ENCODE measurements around the gene TMEM263. TPM values are rescaled to one million over a fixed set of nuclear protein-coding genes. Genes with fewer than 3 reads are reported as not detected.

Gene TMEM263
- total and polyA plus RNA-seq, 9 of the 15 experiments (the other 6 are each of a cell fraction or from before 2014, with no cell fraction given): 12.6 to 36.7 (median 24.4) TPM

DNA sequence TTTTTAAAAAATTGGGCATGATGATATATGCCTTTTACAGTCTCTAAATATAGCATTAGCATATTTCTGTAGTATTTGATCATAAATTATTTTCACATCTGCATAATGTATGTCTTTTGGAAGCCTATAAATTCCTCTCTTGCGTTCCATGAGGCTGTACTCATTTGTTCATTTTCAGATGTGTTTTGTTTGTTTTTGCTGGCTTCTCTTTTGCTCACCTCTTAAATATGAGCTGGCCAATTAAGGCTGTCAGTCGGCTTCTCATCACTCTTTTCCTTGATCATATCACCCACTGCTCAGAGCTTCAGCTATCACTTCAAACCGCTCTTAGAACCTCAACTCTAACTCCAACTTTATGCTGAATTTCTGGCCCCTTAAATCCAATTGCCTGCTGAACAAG lies 6.6 kb downstream of the TMEM263 start (continued):
- no peak for TF ChIP-seq NONO (IDR thresholded peaks at IDR 0.05; ENCODE audit: low read depth in 2 of 2, low read length in 1 of 2)

DNA sequence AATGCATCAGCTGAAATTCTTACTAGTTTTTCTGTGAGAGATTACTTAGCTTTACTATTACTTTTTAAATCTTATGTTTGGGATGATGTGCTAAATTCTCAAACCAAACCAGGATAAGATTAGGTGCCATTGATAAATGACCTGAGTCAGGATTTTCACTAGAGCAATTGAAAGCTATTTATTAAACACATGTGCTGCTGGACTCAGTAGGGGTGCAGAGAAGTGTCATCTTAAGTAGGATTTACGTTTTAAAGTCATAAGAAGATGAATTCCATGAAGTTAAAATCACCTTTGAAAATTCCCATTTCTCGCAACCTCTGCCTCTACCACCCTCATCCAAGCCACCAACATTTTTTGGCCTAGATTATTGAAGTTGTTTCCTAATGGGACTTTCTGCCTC lies 8.8 kb downstream of the TMEM263 start:
- BruUV-seq (replicated peaks): no TSS peak
- intact Hi-C loops (cut with micrococcal nuclease): no loop called here
- DNase-seq (ENCODE audit: extremely low read depth in 1 of 4, low spot score in 3 of 4) (no peak), FAIRE-seq (no peak), ATAC-seq (no peak)
- no peaks in the 10 kb centered on the region for H3K9me3 ChIP-seq (replicated peaks; ENCODE audit: control insufficient read depth, insufficient read depth, low read depth, low read length)
- WGBS (ENCODE audit: insufficient coverage, low coverage, missing lambda C conversion rate): 65% methylated on average over 2 of the region's 2 CpGs
- in situ Hi-C loops (cut with MboI): no loop called here
- H3K36me3 ChIP-seq (ENCODE audit: control insufficient read depth, insufficient read depth, low read length): peaks cover 46% of the 10 kb centered on the region
- H3K4me1 ChIP-seq (replicated peaks in 1 of 2; ENCODE audit: control insufficient read depth in 2 of 2, insufficient read depth in 2 of 2, low read length in 2 of 2): no peaks in the 10 kb centered on the region; a peak in 1 of 5 replicates
- no peaks in the 10 kb centered on the region for H3K27me3 ChIP-seq (ENCODE audit: control insufficient read depth in 2 of 2, insufficient read depth in 2 of 2, low read length in 2 of 2)
- no peak overlapping the region for H2AFZ ChIP-seq (ENCODE audit: low read depth, low read length)
- no peak overlapping the region for H3K9ac ChIP-seq (ENCODE audit: insufficient read depth in 1 of 2, low read depth in 2 of 2, low read length in 2 of 2)
- H3K9me1 ChIP-seq (ENCODE audit: control insufficient read depth, insufficient read depth, low read length): no peaks in the 10 kb centered on the region
- H3K79me2 ChIP-seq (ENCODE audit: control insufficient read depth, insufficient read depth, low read length): peaks cover 47% of the 10 kb centered on the region
- H3K4me2 ChIP-seq (ENCODE audit: insufficient read depth, low read length): no peak overlapping the region
- no peak overlapping the region for H3K27ac ChIP-seq (ENCODE audit: extremely low read depth, low read depth, low read length)
- ChIA-PET CTCF (ENCODE audit: low intra/inter-chr PET ratio) (no interaction called here), POLR2A (interaction anchor here (1.1 to 3.6 kb wide), 2 partner anchors 9 to 12 kb away, joined by 3 to 23 read pairs; partner anchors contain the start of gene TMEM263)
- no peaks in the 10 kb centered on the region; the same call in 1 of the 2 replicates for H4K20me1 ChIP-seq (replicated peaks; ENCODE audit: control insufficient read depth, insufficient read depth, low read length)
- no peak overlapping the region for H3K4me3 ChIP-seq
- TF ChIP-seq MEF2D (tag; conservative IDR thresholded peaks at IDR 0.05; ENCODE audit: low read depth): no peak
- TF ChIP-seq, protein P1, sequence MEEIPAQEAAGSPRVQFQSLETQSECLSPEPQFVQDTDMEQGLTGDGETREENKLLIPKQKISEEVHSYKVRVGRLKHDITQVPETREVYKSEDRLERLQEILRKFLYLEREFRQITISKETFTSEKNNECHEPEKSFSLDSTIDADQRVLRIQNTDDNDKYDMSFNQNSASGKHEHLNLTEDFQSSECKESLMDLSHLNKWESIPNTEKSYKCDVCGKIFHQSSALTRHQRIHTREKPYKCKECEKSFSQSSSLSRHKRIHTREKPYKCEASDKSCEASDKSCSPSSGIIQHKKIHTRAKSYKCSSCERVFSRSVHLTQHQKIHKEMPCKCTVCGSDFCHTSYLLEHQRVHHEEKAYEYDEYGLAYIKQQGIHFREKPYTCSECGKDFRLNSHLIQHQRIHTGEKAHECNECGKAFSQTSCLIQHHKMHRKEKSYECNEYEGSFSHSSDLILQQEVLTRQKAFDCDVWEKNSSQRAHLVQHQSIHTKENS (CRISPR knock-in tag; IDR thresholded peaks at IDR 0.05): no peak
- TF ChIP-seq PTRF (tag; IDR thresholded peaks at IDR 0.05): no peak
- no peak for TF ChIP-seq ZNF121 (CRISPR knock-in tag; conservative IDR thresholded peaks at IDR 0.05)
- TF ChIP-seq, protein P2, sequence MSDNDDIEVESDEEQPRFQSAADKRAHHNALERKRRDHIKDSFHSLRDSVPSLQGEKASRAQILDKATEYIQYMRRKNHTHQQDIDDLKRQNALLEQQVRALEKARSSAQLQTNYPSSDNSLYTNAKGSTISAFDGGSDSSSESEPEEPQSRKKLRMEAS (CRISPR knock-in tag; IDR thresholded peaks at IDR 0.05): no peak
- no peak for TF ChIP-seq ZFP30 (CRISPR knock-in tag; IDR thresholded peaks at IDR 0.05; ENCODE audit: borderline replicate concordance)
- TF ChIP-seq, protein P3, sequence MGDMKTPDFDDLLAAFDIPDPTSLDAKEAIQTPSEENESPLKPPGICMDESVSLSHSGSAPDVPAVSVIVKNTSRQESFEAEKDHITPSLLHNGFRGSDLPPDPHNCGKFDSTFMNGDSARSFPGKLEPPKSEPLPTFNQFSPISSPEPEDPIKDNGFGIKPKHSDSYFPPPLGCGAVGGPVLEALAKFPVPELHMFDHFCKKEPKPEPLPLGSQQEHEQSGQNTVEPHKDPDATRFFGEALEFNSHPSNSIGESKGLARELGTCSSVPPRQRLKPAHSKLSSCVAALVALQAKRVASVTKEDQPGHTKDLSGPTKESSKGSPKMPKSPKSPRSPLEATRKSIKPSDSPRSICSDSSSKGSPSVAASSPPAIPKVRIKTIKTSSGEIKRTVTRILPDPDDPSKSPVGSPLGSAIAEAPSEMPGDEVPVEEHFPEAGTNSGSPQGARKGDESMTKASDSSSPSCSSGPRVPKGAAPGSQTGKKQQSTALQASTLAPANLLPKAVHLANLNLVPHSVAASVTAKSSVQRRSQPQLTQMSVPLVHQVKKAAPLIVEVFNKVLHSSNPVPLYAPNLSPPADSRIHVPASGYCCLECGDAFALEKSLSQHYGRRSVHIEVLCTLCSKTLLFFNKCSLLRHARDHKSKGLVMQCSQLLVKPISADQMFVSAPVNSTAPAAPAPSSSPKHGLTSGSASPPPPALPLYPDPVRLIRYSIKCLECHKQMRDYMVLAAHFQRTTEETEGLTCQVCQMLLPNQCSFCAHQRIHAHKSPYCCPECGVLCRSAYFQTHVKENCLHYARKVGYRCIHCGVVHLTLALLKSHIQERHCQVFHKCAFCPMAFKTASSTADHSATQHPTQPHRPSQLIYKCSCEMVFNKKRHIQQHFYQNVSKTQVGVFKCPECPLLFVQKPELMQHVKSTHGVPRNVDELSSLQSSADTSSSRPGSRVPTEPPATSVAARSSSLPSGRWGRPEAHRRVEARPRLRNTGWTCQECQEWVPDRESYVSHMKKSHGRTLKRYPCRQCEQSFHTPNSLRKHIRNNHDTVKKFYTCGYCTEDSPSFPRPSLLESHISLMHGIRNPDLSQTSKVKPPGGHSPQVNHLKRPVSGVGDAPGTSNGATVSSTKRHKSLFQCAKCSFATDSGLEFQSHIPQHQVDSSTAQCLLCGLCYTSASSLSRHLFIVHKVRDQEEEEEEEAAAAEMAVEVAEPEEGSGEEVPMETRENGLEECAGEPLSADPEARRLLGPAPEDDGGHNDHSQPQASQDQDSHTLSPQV (IDR thresholded peaks at IDR 0.05): no peak
- TF ChIP-seq HDAC3 (IDR thresholded peaks at IDR 0.05; ENCODE audit: borderline replicate concordance, partially characterized antibody): no peak
- TF ChIP-seq KHSRP (IDR thresholded peaks at IDR 0.05): no peak
- no peak for TF ChIP-seq MCM7 (IDR thresholded peaks at IDR 0.05)
- TF ChIP-seq, protein P4, sequence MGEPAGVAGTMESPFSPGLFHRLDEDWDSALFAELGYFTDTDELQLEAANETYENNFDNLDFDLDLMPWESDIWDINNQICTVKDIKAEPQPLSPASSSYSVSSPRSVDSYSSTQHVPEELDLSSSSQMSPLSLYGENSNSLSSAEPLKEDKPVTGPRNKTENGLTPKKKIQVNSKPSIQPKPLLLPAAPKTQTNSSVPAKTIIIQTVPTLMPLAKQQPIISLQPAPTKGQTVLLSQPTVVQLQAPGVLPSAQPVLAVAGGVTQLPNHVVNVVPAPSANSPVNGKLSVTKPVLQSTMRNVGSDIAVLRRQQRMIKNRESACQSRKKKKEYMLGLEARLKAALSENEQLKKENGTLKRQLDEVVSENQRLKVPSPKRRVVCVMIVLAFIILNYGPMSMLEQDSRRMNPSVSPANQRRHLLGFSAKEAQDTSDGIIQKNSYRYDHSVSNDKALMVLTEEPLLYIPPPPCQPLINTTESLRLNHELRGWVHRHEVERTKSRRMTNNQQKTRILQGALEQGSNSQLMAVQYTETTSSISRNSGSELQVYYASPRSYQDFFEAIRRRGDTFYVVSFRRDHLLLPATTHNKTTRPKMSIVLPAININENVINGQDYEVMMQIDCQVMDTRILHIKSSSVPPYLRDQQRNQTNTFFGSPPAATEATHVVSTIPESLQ (CRISPR knock-in tag; IDR thresholded peaks at IDR 0.05): no peak
- no peak for TF ChIP-seq ZNF717 (CRISPR knock-in tag; IDR thresholded peaks at IDR 0.05)
- no peak for TF ChIP-seq ZKSCAN8 (CRISPR knock-in tag; IDR thresholded peaks at IDR 0.05)
